DND-41 (cell line): ENCODE data around the gene CERS5.

Source experiments
- ATAC-seq: fragments of 200-7000 bp; cut with Tn5 transposase; 3 replicates; pipeline ENCODE4 v1.9.1; 2021; ENCODE audit warnings: low read depth; ENCODE audit not compliant: insufficient read depth
- DNase-seq: peaks from one replicate; pipeline ENCODE4 v3.0.0-alpha.2; 2020
- H2AFZ ChIP-seq: 2 replicates; pipeline ENCODE4 v1.6.0; 2012; ENCODE audit warnings: low read depth, low read length
- H3K27ac ChIP-seq: 2 replicates; pipeline ENCODE4 v1.5.1; 2012; ENCODE audit warnings: low read length, inconsistent platforms
- H3K27me3 ChIP-seq: fragments of 200-600 bp; sonication (generic); 2 replicates; pipeline ENCODE4 v1.6.0; 2012; ENCODE audit warnings: low read length, mild to moderate bottlenecking, inconsistent platforms; ENCODE audit not compliant: insufficient read depth, poor library complexity
- H3K36me3 ChIP-seq: 2 replicates; pipeline ENCODE4 v1.5.1; 2012; ENCODE audit warnings: low read length, inconsistent platforms; ENCODE audit not compliant: insufficient read depth
- H3K4me1 ChIP-seq: 2 replicates; pipeline ENCODE4 v1.5.1; 2012; ENCODE audit warnings: mild to moderate bottlenecking, low read length; ENCODE audit not compliant: insufficient read depth
- H3K4me2 ChIP-seq: 2 replicates; pipeline ENCODE4 v1.6.0; 2012; ENCODE audit warnings: mild to moderate bottlenecking, moderate library complexity, low read length, inconsistent platforms; ENCODE audit not compliant: insufficient read depth
- H3K4me3 ChIP-seq, 2 experiments: fragments of 200-600 bp in 1 of 2; shearing (Covaris generic) in 1 of 2; 2 replicates each; pipeline ENCODE4 v1.5.1; 2012 to 2016; ENCODE audit warnings: inconsistent platforms in 2 of 2, low read length in 2 of 2, mild to moderate bottlenecking in 2 of 2, low read depth in 1 of 2, moderate library complexity in 1 of 2
- H3K79me2 ChIP-seq: 2 replicates; pipeline ENCODE4 v1.6.0; 2012; ENCODE audit warnings: low read length, inconsistent platforms; ENCODE audit not compliant: insufficient read depth
- H3K9ac ChIP-seq: 2 replicates; pipeline ENCODE4 v1.6.0; 2012; ENCODE audit warnings: low read depth, mild to moderate bottlenecking, inconsistent platforms, low read length, moderate library complexity
- H3K9me3 ChIP-seq: 2 replicates; pipeline ENCODE4 v1.5.1; 2012; ENCODE audit warnings: low read length, moderate library complexity, mild to moderate bottlenecking, inconsistent platforms; ENCODE audit not compliant: insufficient read depth, severe bottlenecking
- H4K20me1 ChIP-seq: 2 replicates; pipeline ENCODE4 v1.6.0; 2012; ENCODE audit warnings: low read length; ENCODE audit not compliant: insufficient read depth
- EZH2 ChIP-seq: IDR thresholded peaks from 3 replicates; pipeline ENCODE4 v1.6.1; 2012; ENCODE audit warnings: borderline replicate concordance, low read depth, mild to moderate bottlenecking, moderate library complexity, low read length, inconsistent platforms; ENCODE audit not compliant: severe bottlenecking
- TF ChIP-seq, protein P1 (sequence below): IDR thresholded peaks from 2 replicates; pipeline ENCODE4 v1.5.1; 2012; ENCODE audit warnings: borderline replicate concordance, low read length, moderate library complexity, mild to moderate bottlenecking; ENCODE audit not compliant: poor library complexity, severe bottlenecking; ENCODE audit errors: extremely low read depth

CERS5 gene

DNA sequence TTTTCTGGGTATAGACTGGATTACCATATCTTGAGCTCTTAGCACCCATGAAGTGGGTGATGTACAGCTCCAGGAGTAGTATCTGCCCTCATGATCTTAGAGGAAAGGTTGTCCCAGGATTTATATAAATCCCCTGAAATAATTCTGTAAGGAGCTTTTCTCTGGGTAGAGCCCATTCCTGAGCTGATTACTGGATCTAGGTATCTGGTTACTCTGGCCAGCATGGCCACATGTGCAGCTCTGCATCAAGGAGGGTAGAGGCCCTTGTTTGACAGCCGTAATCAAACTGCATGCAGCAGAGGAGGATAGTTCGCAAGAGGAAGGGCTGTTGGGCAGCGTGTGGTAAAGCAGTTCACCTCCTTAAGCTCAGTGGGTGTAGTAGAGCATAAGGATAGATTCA, 46.6 kb downstream of the CERS5 start:
- peaks cover 4% of the 10 kb centered on the region for H4K20me1 ChIP-seq
- DNase-seq: no peak
- no peak overlapping the region for H3K4me2 ChIP-seq
- no peak overlapping the region for H3K9ac ChIP-seq
- H3K36me3 ChIP-seq: peaks cover 61% of the 10 kb centered on the region
- H3K27me3 ChIP-seq: no peaks in the 10 kb centered on the region
- H3K79me2 ChIP-seq: peaks cover 36% of the 10 kb centered on the region
- H2AFZ ChIP-seq: no peak overlapping the region
- no peak for ATAC-seq
- no peak overlapping the region for H3K27ac ChIP-seq
- no peaks in the 10 kb centered on the region for H3K4me1 ChIP-seq
- no peak overlapping the region for H3K4me3 ChIP-seq
- no peak for TF ChIP-seq EZH2
- TF ChIP-seq, protein P1, sequence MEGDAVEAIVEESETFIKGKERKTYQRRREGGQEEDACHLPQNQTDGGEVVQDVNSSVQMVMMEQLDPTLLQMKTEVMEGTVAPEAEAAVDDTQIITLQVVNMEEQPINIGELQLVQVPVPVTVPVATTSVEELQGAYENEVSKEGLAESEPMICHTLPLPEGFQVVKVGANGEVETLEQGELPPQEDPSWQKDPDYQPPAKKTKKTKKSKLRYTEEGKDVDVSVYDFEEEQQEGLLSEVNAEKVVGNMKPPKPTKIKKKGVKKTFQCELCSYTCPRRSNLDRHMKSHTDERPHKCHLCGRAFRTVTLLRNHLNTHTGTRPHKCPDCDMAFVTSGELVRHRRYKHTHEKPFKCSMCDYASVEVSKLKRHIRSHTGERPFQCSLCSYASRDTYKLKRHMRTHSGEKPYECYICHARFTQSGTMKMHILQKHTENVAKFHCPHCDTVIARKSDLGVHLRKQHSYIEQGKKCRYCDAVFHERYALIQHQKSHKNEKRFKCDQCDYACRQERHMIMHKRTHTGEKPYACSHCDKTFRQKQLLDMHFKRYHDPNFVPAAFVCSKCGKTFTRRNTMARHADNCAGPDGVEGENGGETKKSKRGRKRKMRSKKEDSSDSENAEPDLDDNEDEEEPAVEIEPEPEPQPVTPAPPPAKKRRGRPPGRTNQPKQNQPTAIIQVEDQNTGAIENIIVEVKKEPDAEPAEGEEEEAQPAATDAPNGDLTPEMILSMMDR: no peak
- no peaks in the 10 kb centered on the region for H3K9me3 ChIP-seq

DNA sequence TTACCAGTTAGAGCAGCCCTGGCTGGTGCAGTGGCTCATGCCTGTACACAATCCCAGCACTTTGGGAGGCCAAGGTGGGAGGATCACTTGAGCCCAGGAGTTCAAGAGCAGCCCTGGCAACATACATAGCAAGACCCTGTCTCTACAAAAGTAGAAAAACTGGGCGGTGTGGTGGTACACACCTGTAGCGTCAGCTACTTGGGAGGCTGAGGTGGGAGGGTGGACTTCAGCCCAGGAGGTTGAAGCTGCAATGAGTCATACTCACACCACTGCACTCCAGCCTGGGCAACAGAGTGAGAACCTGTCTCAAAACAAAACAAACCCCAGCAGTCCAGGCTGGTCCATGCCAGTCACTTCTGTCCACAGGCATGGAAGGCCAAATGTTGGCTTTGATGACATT, 47.8 kb downstream of the CERS5 start:
- Histone ChIP-seq H2AFZ (no peak overlapping the region), H3K79me2 (peaks cover 45% of the 10 kb centered on the region), H3K27ac (no peak overlapping the region), H3K4me3 (no peak overlapping the region), H4K20me1 (peaks cover 4% of the 10 kb centered on the region), H3K4me2 (no peak overlapping the region), H3K36me3 (peaks cover 63% of the 10 kb centered on the region), H3K9me3 (no peaks in the 10 kb centered on the region), H3K9ac (no peak overlapping the region), H3K4me1 (peaks cover 2% of the 10 kb centered on the region; the same call in 1 of the 2 replicates), H3K27me3 (no peaks in the 10 kb centered on the region)
- TF ChIP-seq EZH2: no peak
- TF ChIP-seq, protein P1: no peak
- no peak for DNase-seq
- no peak for ATAC-seq

DNA sequence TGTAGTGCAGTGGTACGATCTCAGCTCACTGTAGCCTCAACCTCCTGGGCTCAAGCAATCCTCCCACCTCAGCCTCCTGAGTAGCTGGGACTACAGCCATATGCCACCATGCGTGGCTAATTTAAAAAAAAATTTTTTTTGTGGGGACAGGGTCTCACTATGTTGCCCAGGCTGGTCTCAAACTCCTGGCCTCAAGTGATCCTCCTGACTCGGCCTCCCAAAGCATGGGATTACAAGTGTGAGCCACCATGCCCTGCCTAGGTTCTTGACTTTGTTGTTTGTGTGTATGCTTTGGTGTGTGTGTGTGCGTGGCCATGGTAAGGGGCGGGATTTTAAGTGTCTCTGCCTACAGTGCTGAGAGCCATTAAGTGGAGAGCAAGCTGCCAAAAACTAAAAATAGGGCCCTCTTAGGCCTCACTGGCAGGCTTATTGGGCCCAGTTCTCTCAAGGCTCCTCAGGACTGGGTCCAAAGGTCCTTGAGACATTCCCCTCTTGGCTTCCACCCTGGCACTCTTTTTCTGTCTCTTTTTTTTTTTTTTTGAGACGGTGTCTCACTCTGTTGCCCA, 50.0 kb downstream of the CERS5 start:
- peaks cover 17% of the 10 kb centered on the region for H3K4me1 ChIP-seq
- no peak for DNase-seq
- H3K79me2 ChIP-seq: peaks cover 66% of the 10 kb centered on the region
- no peak overlapping the region for H3K9ac ChIP-seq
- TF ChIP-seq, protein P1: no peak
- no peaks in the 10 kb centered on the region for H3K27me3 ChIP-seq
- H3K36me3 ChIP-seq: peaks cover 45% of the 10 kb centered on the region
- H2AFZ ChIP-seq: no peak overlapping the region
- H3K9me3 ChIP-seq: no peaks in the 10 kb centered on the region
- no peak for ATAC-seq
- H3K4me3 ChIP-seq: no peak overlapping the region
- H4K20me1 ChIP-seq: peaks cover 6% of the 10 kb centered on the region
- H3K4me2 ChIP-seq: no peak overlapping the region
- no peak overlapping the region for H3K27ac ChIP-seq
